Endothelial cell of umbilical vein (primary cell): ENCODE measurements around the gene F9. TPM values are rescaled to one million over a fixed set of nuclear protein-coding genes. Genes with fewer than 3 reads are reported as not detected.

Source experiments
- BruUV-seq: library from RNA; stranded (reverse); fragments of 400-500 nt; replicated peaks from 2 replicates; lab custom pipeline; 2021; lab: Mats Ljungman, UMichigan
- CTCF ChIA-PET: fragments of 300-600, 350-600 bp; sonication (Branson Sonifier 250); formaldehyde crosslinking; loops from one replicate; lab custom pipeline; 2021; ENCODE audit warnings: antibody characterized with exemption, inconsistent platforms; lab: Charles Lee
- POLR2A ChIA-PET: fragments of 300-600, 350-600 bp; sonication (Branson Sonifier 250); formaldehyde crosslinking; loops from one replicate; lab custom pipeline; 2021; ENCODE audit warnings: antibody characterized with exemption, inconsistent platforms; lab: Charles Lee
- DNase-seq: peaks from one replicate; pipeline ENCODE4 v3.0.0-alpha.2; 2011; ENCODE audit warnings: low read depth, low spot score
- FAIRE-seq: peaks from 2 replicates; lab custom pipeline; 2011; peaks lifted over from hg19 to GRCh38; lab: Jason Lieb, UNC
- H2AFZ ChIP-seq: 2 replicates; pipeline ENCODE4 v1.6.0; 2012; ENCODE audit warnings: low read depth, low read length, control low read depth, inconsistent platforms
- H3K27ac ChIP-seq: 2 replicates; pipeline ENCODE4 v1.5.1; 2011; ENCODE audit warnings: low read depth, mild to moderate bottlenecking, control low read depth, low read length, moderate library complexity; ENCODE audit not compliant: insufficient read depth
- H3K27me3 ChIP-seq, 2 experiments: 2 replicates each; pipeline versions ENCODE4 v1.6.0 to v1.6.1; 2011; ENCODE audit warnings: low read length in 2 of 2, mixed read lengths in 1 of 2; ENCODE audit not compliant: control insufficient read depth in 2 of 2, insufficient read depth in 2 of 2
- H3K36me3 ChIP-seq, 2 experiments: 2 replicates in 1 of 2; 3 replicates in 1 of 2; pipeline ENCODE4 v1.5.1; 2011; ENCODE audit warnings: low read length in 2 of 2, mild to moderate bottlenecking in 1 of 2, moderate library complexity in 1 of 2; ENCODE audit not compliant: control insufficient read depth in 2 of 2, insufficient read depth in 2 of 2; ENCODE audit errors: extremely low read depth in 1 of 2
- H3K4me1 ChIP-seq: 3 replicates; pipeline ENCODE4 v1.5.1; 2011; ENCODE audit warnings: mild to moderate bottlenecking, low read length; ENCODE audit not compliant: control insufficient read depth, insufficient read depth; ENCODE audit errors: extremely low read depth
- H3K4me2 ChIP-seq: 2 replicates; pipeline ENCODE4 v1.6.1; 2011; ENCODE audit warnings: low read length, control low read depth, mixed read lengths; ENCODE audit not compliant: insufficient read depth
- H3K4me3 ChIP-seq, 3 experiments: fragments of 200-600 bp in 1 of 3; sonication (generic), shearing (Covaris generic) in 1 of 3; replicated peaks in 1 of 3; 2 replicates each; pipeline ENCODE4 v1.5.1; 2011 to 2016; ENCODE audit warnings: control low read depth in 3 of 3, low read length in 3 of 3, mild to moderate bottlenecking in 2 of 3, inconsistent platforms in 1 of 3, low read depth in 1 of 3, moderate library complexity in 1 of 3; ENCODE audit not compliant: insufficient read depth in 1 of 3
- H3K79me2 ChIP-seq: 2 replicates; pipeline ENCODE4 v1.6.0; 2012; ENCODE audit warnings: low read length, inconsistent platforms; ENCODE audit not compliant: control insufficient read depth, insufficient read depth
- H3K9ac ChIP-seq: replicated peaks from 2 replicates; pipeline ENCODE3; 2011; ENCODE audit warnings: low read length, control low read depth; ENCODE audit not compliant: insufficient read depth; ENCODE audit errors: extremely low read depth
- H3K9me1 ChIP-seq: replicated peaks from 3 replicates; pipeline ENCODE4 v1.6.0; 2011; ENCODE audit warnings: mild to moderate bottlenecking, low read length; ENCODE audit not compliant: control insufficient read depth, insufficient read depth; ENCODE audit errors: extremely low read depth
- H3K9me3 ChIP-seq: replicated peaks from 2 replicates; pipeline ENCODE4 v1.5.1; 2012; ENCODE audit warnings: low read length, inconsistent platforms; ENCODE audit not compliant: control insufficient read depth, insufficient read depth
- H4K20me1 ChIP-seq: replicated peaks from 2 replicates; pipeline ENCODE3; 2011; ENCODE audit warnings: mild to moderate bottlenecking, low read length; ENCODE audit not compliant: control insufficient read depth, insufficient read depth; ENCODE audit errors: extremely low read depth
- CTCF ChIP-seq, 2 donors: IDR thresholded peaks; 1 replicate in 1 of 2; 2 replicates in 1 of 2; pipeline ENCODE4 v1.5.1; 2011; ENCODE audit warnings: low read length in 2 of 2, mild to moderate bottlenecking in 2 of 2, moderate library complexity in 2 of 2, control low read depth in 1 of 2, inconsistent platforms in 1 of 2, low read depth in 1 of 2; ENCODE audit not compliant: insufficient read depth in 1 of 2; ENCODE audit errors: extremely low read depth in 1 of 2
- EZH2 ChIP-seq: IDR thresholded peaks from 2 replicates; pipeline ENCODE4 v1.6.1; 2012; ENCODE audit warnings: borderline replicate concordance, low read depth, mild to moderate bottlenecking, moderate library complexity, low read length, inconsistent platforms; ENCODE audit not compliant: severe bottlenecking
- FOS ChIP-seq: IDR thresholded peaks from 2 replicates; pipeline ENCODE4 v1.6.1; 2011; ENCODE audit warnings: mild to moderate bottlenecking, low read length, moderate library complexity, borderline replicate concordance; ENCODE audit not compliant: insufficient read depth
- GATA2 ChIP-seq: IDR thresholded peaks from 2 replicates; pipeline ENCODE4 v1.7.0; 2011; ENCODE audit warnings: low read depth, mild to moderate bottlenecking, moderate library complexity, mixed read lengths, low read length; ENCODE audit not compliant: insufficient read length, insufficient read depth
- JUN ChIP-seq: IDR thresholded peaks from 2 replicates; pipeline ENCODE4 v1.6.1; 2011; ENCODE audit warnings: borderline replicate concordance, low read depth; ENCODE audit not compliant: insufficient read length, insufficient read depth
- MAX ChIP-seq: IDR thresholded peaks from 2 replicates; pipeline ENCODE4 v1.6.1; 2011; ENCODE audit not compliant: insufficient read depth, insufficient read length
- MYC ChIP-seq: IDR thresholded peaks from one replicate; pipeline ENCODE4 v1.6.1; 2011; ENCODE audit warnings: mild to moderate bottlenecking, low read depth, low read length
- POLR2A ChIP-seq: IDR thresholded peaks from 2 replicates; pipeline ENCODE4 v1.6.1; 2012; ENCODE audit warnings: low read depth, mild to moderate bottlenecking, control low read depth, low read length
- POLR2AphosphoS5 ChIP-seq: IDR thresholded peaks from 2 replicates; pipeline ENCODE4 v1.6.1; 2012; ENCODE audit warnings: low read depth, mild to moderate bottlenecking, control low read depth, low read length, moderate library complexity; ENCODE audit not compliant: insufficient read depth
- dilution Hi-C: fragments of 300-500 bp; cut with MboI; formaldehyde crosslinking; loops from one replicate; pipeline ENCODE4 v1.15.0; 2019; ENCODE audit warnings: low sequenced_read_pairs; ENCODE audit not compliant: extremely low pct_ligation_motif_present
- intact Hi-C: fragments of 100-400 bp; cut with micrococcal nuclease; formaldehyde crosslinking; loops from one replicate; pipeline ENCODE4 v1.10.0; 2022
- polyA plus RNA-seq, 4 experiments: library from polyadenylated mRNA; depleted of rRNA in 3 of 4; stranded (reverse) in 3 of 4; unstranded in 1 of 4; fragments of >200 nt; gene quantifications; 2 replicates each; pipeline versions ENCODE4 v1.2.1 to v1.2.3, GENCODE V29; 2011 to 2012; ENCODE audit warnings: missing spikeins in 1 of 4
- total RNA-seq: library from RNA; stranded (reverse); gene quantifications from 2 replicates; pipeline ENCODE4 v1.2.3, GENCODE V29; 2021

Gene F9
- total and polyA plus RNA-seq, 2 donors (not counting 3 experiments of a cell fraction or from before 2014, with no cell fraction given) = not detected

- H3K27me3 ChIP-seq = no peaks in the 10 kb centered on the region
- no peak for FAIRE-seq
These were observed 24.2 kb upstream of the F9 start for GRCh38 chrX:139506333-139506732.

More at GRCh38 chrX:139506333-139506732, 24.2 kb upstream of the F9 start:
- Histone ChIP-seq H4K20me1 (no peaks in the 10 kb centered on the region), H3K9me1 (no peaks in the 10 kb centered on the region), H3K9me3 (no peaks in the 10 kb centered on the region), H2AFZ (no peak overlapping the region), H3K36me3 (no peaks in the 10 kb centered on the region), H3K4me3 (no peak overlapping the region), H3K4me2 (no peak overlapping the region), H3K9ac (no peak overlapping the region), H3K79me2 (no peaks in the 10 kb centered on the region), H3K27ac (no peak overlapping the region), H3K4me1 (no peaks in the 10 kb centered on the region)
- DNase-seq = no peak
- dilution Hi-C loops = no loop called here
- ChIA-PET POLR2A (no interaction called here), CTCF (no interaction called here)
- intact Hi-C loops = no loop called here
- TF ChIP-seq POLR2A (no peak), POLR2AphosphoS5 (no peak), MYC (no peak), MAX (no peak), FOS (no peak), GATA2 (no peak), JUN (no peak), EZH2 (no peak), CTCF (IDR thresholded peaks at IDR 0.05; ENCODE audit: extremely low read depth in 1 of 2, insufficient read depth in 1 of 2, low read depth in 1 of 2, low read length in 2 of 2) (no peak)
- BruUV-seq = no TSS peak
